GM12801 (cell line): Measurements from ENCODE around the gene LENG8.

Source experiments
- TF ChIP-seq, protein P1 (sequence below): IDR thresholded peaks from one replicate; pipeline ENCODE4 v1.5.1; 2011; ENCODE audit warnings: control low read depth; ENCODE audit not compliant: insufficient read length; ENCODE audit errors: extremely low read depth

LENG8 gene

GRCh38 chr19:54507824-54508223 is 58.8 kb downstream of the LENG8 start:
- TF ChIP-seq, protein P1, sequence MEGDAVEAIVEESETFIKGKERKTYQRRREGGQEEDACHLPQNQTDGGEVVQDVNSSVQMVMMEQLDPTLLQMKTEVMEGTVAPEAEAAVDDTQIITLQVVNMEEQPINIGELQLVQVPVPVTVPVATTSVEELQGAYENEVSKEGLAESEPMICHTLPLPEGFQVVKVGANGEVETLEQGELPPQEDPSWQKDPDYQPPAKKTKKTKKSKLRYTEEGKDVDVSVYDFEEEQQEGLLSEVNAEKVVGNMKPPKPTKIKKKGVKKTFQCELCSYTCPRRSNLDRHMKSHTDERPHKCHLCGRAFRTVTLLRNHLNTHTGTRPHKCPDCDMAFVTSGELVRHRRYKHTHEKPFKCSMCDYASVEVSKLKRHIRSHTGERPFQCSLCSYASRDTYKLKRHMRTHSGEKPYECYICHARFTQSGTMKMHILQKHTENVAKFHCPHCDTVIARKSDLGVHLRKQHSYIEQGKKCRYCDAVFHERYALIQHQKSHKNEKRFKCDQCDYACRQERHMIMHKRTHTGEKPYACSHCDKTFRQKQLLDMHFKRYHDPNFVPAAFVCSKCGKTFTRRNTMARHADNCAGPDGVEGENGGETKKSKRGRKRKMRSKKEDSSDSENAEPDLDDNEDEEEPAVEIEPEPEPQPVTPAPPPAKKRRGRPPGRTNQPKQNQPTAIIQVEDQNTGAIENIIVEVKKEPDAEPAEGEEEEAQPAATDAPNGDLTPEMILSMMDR = no peak
